GM18951 (cell line): ENCODE data around the gene C16orf78.

Experiments
- POLR2A ChIP-seq: IDR thresholded peaks from 4 replicates; pipeline ENCODE4 v1.6.1; 2011; ENCODE audit warnings: mild to moderate bottlenecking; ENCODE audit not compliant: insufficient read length, insufficient read depth; ENCODE audit errors: extremely low read depth
- in situ Hi-C: fragments of 300-500 bp; cut with MboI; formaldehyde crosslinking; loops from one replicate; pipeline ENCODE4 v1.12.0; 2022; ENCODE audit warnings: low sequenced_read_pairs, mixed read lengths, inconsistent platforms; ENCODE audit not compliant: unreplicated experiment

The C16orf78 gene

GRCh38 chr16:49440156-49441065 lies 66.8 kb downstream of the C16orf78 start:
- TF ChIP-seq POLR2A, result no peak
- in situ Hi-C loops, result no loop called here

GRCh38 chr16:49441366-49441780 lies 67.8 kb downstream of the C16orf78 start:
- in situ Hi-C loops, result no loop called here
- peak; percentile 47 for TF ChIP-seq POLR2A

GRCh38 chr16:49442805-49443204 lies 69.2 kb downstream of the C16orf78 start:
- no peak for TF ChIP-seq POLR2A
- in situ Hi-C loops, result no loop called here

- TF ChIP-seq POLR2A, result no peak
- in situ Hi-C loops, result no loop called here
These were observed 70.0 kb downstream of the C16orf78 start for GRCh38 chr16:49443576-49443975.

- no peak for TF ChIP-seq POLR2A
- in situ Hi-C loops, result no loop called here
These were observed 73.2 kb downstream of the C16orf78 start for GRCh38 chr16:49446805-49447204.
